ENCODE results near the gene ANKLE1. TPM values are rescaled to one million over a fixed set of nuclear protein-coding genes. Genes with fewer than 3 reads are reported as not detected.

ANKLE1 gene
- total and polyA plus RNA-seq, 2 donors (not counting 3 experiments of a cell fraction or from before 2014, with no cell fraction given): 1.9 to 3.1 TPM

DNA sequence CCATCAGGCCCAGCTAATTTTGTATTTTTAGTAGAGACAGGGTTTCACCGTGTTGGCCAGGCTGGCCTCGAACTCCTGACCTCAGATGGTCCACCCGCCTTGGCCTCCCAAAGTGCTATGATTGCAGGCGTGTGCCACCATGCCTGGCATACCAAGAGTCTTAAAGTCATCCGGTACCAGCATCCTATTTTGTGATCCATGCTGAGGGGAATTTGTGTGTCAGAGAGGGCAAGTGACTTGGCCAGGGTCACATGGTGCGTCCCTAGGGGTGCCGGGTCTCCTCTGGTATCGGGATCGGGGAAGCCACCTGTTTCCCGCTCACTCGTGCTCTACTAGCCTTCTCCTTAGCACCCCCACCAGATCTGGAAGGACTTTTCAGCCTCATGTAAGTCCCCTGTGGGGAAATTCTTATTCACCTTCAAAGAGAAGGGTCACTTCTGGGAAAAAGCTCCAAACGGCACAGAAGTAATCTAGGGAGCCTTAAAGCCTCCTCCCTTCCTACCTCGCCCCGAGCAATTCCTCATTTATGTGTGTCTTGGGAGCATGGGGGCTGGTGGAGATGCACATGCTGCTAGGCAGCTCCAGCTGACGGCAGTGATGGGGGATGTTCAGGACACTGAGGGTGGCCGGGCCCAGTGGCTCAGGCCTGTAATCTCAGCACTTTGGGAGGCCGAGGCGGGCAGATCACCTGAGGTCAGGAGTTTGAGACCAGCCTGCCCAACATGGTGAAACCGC, 6.1 kb upstream of the ANKLE1 start:
- Histone ChIP-seq H3K4me1 (ENCODE audit: control insufficient read depth, extremely low read depth, insufficient read depth, low read length) (no peaks in the 10 kb centered on the region), H3K36me3 (ENCODE audit: control insufficient read depth in 2 of 2, extremely low read depth in 1 of 2, insufficient read depth in 2 of 2, low read length in 2 of 2) (peaks cover 10 to 33% of the 10 kb centered on the region in 2 experiments), H3K27ac (ENCODE audit: insufficient read depth, low read depth, low read length) (no peak overlapping the region), H3K4me2 (ENCODE audit: insufficient read depth, low read length) (no peak overlapping the region), H3K27me3 (ENCODE audit: control insufficient read depth in 2 of 2, insufficient read depth in 2 of 2, low read length in 2 of 2) (no peaks in the 10 kb centered on the region), H3K9me1 (replicated peaks; ENCODE audit: control insufficient read depth, extremely low read depth, insufficient read depth, low read length) (no peaks in the 10 kb centered on the region), H3K9me3 (replicated peaks; ENCODE audit: control insufficient read depth, insufficient read depth, low read length) (no peaks in the 10 kb centered on the region), H3K4me3 (replicated peaks in 1 of 3; ENCODE audit: insufficient read depth in 1 of 3, low read depth in 1 of 3, low read length in 3 of 3) (no peak overlapping the region), H4K20me1 (replicated peaks; ENCODE audit: control insufficient read depth, extremely low read depth, insufficient read depth, low read length) (no peaks in the 10 kb centered on the region), H2AFZ (ENCODE audit: low read depth, low read length) (no peak overlapping the region), H3K9ac (replicated peaks; ENCODE audit: extremely low read depth, insufficient read depth, low read length) (no peak overlapping the region), H3K79me2 (ENCODE audit: control insufficient read depth, insufficient read depth, low read length) (no peaks in the 10 kb centered on the region)
- no peak for TF ChIP-seq POLR2A (IDR thresholded peaks at IDR 0.05; ENCODE audit: low read depth, low read length)
- TF ChIP-seq, protein P1, sequence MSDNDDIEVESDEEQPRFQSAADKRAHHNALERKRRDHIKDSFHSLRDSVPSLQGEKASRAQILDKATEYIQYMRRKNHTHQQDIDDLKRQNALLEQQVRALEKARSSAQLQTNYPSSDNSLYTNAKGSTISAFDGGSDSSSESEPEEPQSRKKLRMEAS (IDR thresholded peaks at IDR 0.05; ENCODE audit: insufficient read depth, insufficient read length): no peak
- no peak for TF ChIP-seq MYC (IDR thresholded peaks at IDR 0.05; ENCODE audit: low read depth, low read length)
- no peak for TF ChIP-seq GATA2 (IDR thresholded peaks at IDR 0.05; ENCODE audit: insufficient read depth, insufficient read length, low read depth, low read length)
- TF ChIP-seq POLR2AphosphoS5 (IDR thresholded peaks at IDR 0.05; ENCODE audit: insufficient read depth, low read depth, low read length): no peak
- TF ChIP-seq EZH2 (IDR thresholded peaks at IDR 0.05; ENCODE audit: borderline replicate concordance, low read depth, low read length, severe bottlenecking): no peak
- TF ChIP-seq, protein P2, sequence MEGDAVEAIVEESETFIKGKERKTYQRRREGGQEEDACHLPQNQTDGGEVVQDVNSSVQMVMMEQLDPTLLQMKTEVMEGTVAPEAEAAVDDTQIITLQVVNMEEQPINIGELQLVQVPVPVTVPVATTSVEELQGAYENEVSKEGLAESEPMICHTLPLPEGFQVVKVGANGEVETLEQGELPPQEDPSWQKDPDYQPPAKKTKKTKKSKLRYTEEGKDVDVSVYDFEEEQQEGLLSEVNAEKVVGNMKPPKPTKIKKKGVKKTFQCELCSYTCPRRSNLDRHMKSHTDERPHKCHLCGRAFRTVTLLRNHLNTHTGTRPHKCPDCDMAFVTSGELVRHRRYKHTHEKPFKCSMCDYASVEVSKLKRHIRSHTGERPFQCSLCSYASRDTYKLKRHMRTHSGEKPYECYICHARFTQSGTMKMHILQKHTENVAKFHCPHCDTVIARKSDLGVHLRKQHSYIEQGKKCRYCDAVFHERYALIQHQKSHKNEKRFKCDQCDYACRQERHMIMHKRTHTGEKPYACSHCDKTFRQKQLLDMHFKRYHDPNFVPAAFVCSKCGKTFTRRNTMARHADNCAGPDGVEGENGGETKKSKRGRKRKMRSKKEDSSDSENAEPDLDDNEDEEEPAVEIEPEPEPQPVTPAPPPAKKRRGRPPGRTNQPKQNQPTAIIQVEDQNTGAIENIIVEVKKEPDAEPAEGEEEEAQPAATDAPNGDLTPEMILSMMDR (IDR thresholded peaks at IDR 0.05; ENCODE audit: extremely low read depth in 1 of 2, insufficient read depth in 1 of 2, low read depth in 1 of 2, low read length in 2 of 2): no peak
- TF ChIP-seq JUN (IDR thresholded peaks at IDR 0.05; ENCODE audit: borderline replicate concordance, insufficient read depth, insufficient read length, low read depth): no peak
- TF ChIP-seq FOS (IDR thresholded peaks at IDR 0.05; ENCODE audit: borderline replicate concordance, insufficient read depth, low read length): no peak
- BruUV-seq (replicated peaks): no TSS peak
- CTCF ChIA-PET: no interaction called here
- FAIRE-seq: no peak
- dilution Hi-C loops (cut with MboI; ENCODE audit: extremely low pct_ligation_motif_present, low sequenced_read_pairs) (no loop called here), intact Hi-C loops (cut with micrococcal nuclease) (no loop called here)
- POLR2A ChIA-PET: no interaction called here
- DNase-seq (ENCODE audit: low read depth, low spot score): no peak
